Endometrial microvascular endothelial cells (primary cell): ENCODE data around the gene ANKRD23. TPM values are rescaled to one million over a fixed set of nuclear protein-coding genes. Genes with fewer than 3 reads are reported as not detected.

Experiments
- in situ Hi-C: cut with HindIII; loops from 2 replicates; pipeline ENCODE4 v1.10.0; 2017; ENCODE audit warnings: low sequenced_read_pairs, low pct_unique_long_range_greater_than_20kb; ENCODE audit errors: inconsistent ontology term
- total RNA-seq: library from RNA; depleted of rRNA; stranded (reverse); fragments of >200 nt; gene quantifications from one replicate; pipeline ENCODE4 v1.2.3, GENCODE V29; 2015; ENCODE audit errors: inconsistent ontology term

ANKRD23 gene
- total RNA-seq, 1 donor from 2014 or later: 1.1 TPM

DNA sequence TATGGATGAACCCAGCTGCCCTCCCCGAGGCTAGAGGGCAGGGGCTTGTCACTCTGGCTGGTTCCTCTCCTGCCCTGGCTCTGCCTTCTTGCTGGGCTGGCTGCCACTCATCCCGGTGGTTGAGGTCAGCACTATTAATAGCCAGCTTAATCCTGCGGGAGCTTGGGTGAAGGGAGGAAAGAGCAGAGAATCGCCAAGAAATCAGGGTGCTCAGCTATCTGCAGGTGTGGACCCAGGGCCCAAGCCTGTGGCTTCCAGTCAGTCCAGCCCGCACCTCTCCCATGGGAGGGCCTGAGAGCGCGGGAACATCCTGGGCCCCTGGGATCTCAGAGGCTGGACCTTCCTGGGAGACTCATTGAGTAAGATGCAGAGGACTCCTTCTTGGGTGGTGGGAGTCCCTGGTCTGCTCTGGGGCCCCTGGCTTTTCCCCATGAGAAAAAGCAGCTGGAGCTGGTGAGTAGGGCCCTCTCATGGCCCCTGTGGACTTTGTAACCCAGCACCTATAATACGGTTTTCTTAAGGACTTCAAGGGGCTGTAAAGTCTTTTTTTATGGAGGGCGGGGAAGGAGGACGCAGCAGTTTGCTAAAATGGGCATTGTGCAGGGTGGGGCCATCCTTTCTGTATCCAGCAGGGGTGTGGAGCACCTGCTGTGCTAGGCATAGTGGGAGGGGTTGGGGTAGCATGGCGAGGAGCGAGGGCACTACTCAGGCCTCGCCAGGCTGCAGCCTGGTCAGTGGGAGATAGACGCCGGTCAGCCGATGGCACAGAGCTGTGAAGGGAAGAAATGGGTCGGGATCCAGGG is 55.2 kb downstream of the ANKRD23 start:
- in situ Hi-C loops: no loop called here

Other genes with a start within 250 kb of the ANKRD23 start
- 25.5 TPM for gene KANSL3, start 205.7 kb downstream of the ANKRD23 start, total RNA-seq
- gene FER1L5, start 201.3 kb downstream of the ANKRD23 start, total RNA-seq: not detected
- 23.5 TPM for gene LMAN2L, start 104.0 kb downstream of the ANKRD23 start, total RNA-seq
- gene CNNM4, start 83.1 kb downstream of the ANKRD23 start, total RNA-seq: 5.8 TPM
- 2.5 TPM for gene CNNM3, start 27.8 kb downstream of the ANKRD23 start, total RNA-seq
- gene ANKRD39, start 14.0 kb upstream of the ANKRD23 start, total RNA-seq: 13.3 TPM
- gene SEMA4C, start 26.1 kb upstream of the ANKRD23 start, total RNA-seq: 0.28 TPM
- gene FAM178B, start 142.6 kb upstream of the ANKRD23 start, total RNA-seq: not detected